Lower lobe of right lung (tissue), 2 donors: Measurements from ENCODE around the gene ULK4. TPM values are rescaled to one million over a fixed set of nuclear protein-coding genes. Genes with fewer than 3 reads are reported as not detected.
"Not testable (repeated sequence)": the region's sequence is repeated elsewhere in the genome, so short reads cannot be mapped to it uniquely, and the experiment has no call there.

Experiments
- ATAC-seq, 2 donors: fragments of 200-7000 bp; cut with Tn5 transposase; one replicate each; pipeline ENCODE4 v1.9.1; 2020 to 2022; ENCODE audit warnings: mild to moderate bottlenecking in 2 of 2, moderate library complexity in 2 of 2
- DNase-seq: peaks from one replicate; pipeline ENCODE4 v3.0.0-alpha.2; 2020
- H3K27ac ChIP-seq: fragments of 200-600 bp; one replicate; pipeline ENCODE4 v1.8.0; 2022
- H3K27me3 ChIP-seq: fragments of 200-600 bp; one replicate; pipeline ENCODE4 v1.8.0; 2022; ENCODE audit warnings: low read depth
- H3K36me3 ChIP-seq: fragments of 200-600 bp; one replicate; pipeline ENCODE4 v1.8.0; 2022; ENCODE audit warnings: mild to moderate bottlenecking
- H3K4me1 ChIP-seq: fragments of 200-600 bp; one replicate; pipeline ENCODE4 v1.8.0; 2022
- H3K4me3 ChIP-seq: fragments of 200-600 bp; one replicate; pipeline ENCODE4 v1.8.0; 2022; ENCODE audit warnings: mild to moderate bottlenecking
- H3K9me3 ChIP-seq: fragments of 200-600 bp; one replicate; pipeline ENCODE4 v1.8.0; 2022
- CTCF ChIP-seq: fragments of 200-600 bp; IDR thresholded peaks from one replicate; pipeline ENCODE4 v1.8.0; 2022; ENCODE audit warnings: antibody characterized with exemption, mild to moderate bottlenecking
- intact Hi-C: fragments of 100-400 bp; cut with DNase I; formaldehyde crosslinking; loops from one replicate; pipeline ENCODE4 v1.11.0; 2022
- total RNA-seq: library from RNA; stranded (reverse); fragmentation: NEBNext Ultra II Directional; extraction: Animal tissue kit (Norgen Biotek cat#: 25700); gene quantifications from one replicate; pipeline ENCODE4 v1.2.1, GENCODE V29; 2021
- donor health status: DM: no; HTN: yes; CAD: no; lungs with severe emphysema.

Gene ULK4
- total RNA-seq, 1 donor from 2014 or later = 11.4 TPM

- Histone ChIP-seq H3K36me3 (no peaks in the 10 kb centered on the region), H3K27ac (no peak overlapping the region), H3K4me1 (no peaks in the 10 kb centered on the region), H3K4me3 (no peak overlapping the region), H3K9me3 (no peaks in the 10 kb centered on the region), H3K27me3 (no peaks in the 10 kb centered on the region)
- ATAC-seq = no peak
- no peak for DNase-seq
- TF ChIP-seq CTCF = no peak
- intact Hi-C loops = no loop called here
Observed at GRCh38 chr3:41417574-41417973, 544.3 kb downstream of the ULK4 start.

- no peak for ATAC-seq
- DNase-seq = no peak
- Histone ChIP-seq H3K27ac (no peak overlapping the region), H3K27me3 (no peaks in the 10 kb centered on the region), H3K4me1 (no peaks in the 10 kb centered on the region), H3K9me3 (no peaks in the 10 kb centered on the region), H3K36me3 (no peaks in the 10 kb centered on the region), H3K4me3 (no peak overlapping the region)
- intact Hi-C loops = no loop called here
- TF ChIP-seq CTCF = no peak
Observed at GRCh38 chr3:41411065-41411464, 550.8 kb downstream of the ULK4 start.

- Histone ChIP-seq H3K4me3 (no peak overlapping the region), H3K27ac (no peak overlapping the region), H3K9me3 (no peaks in the 10 kb centered on the region), H3K27me3 (no peaks in the 10 kb centered on the region), H3K4me1 (no peaks in the 10 kb centered on the region), H3K36me3 (no peaks in the 10 kb centered on the region)
- DNase-seq (no peak), ATAC-seq (no peak)
- TF ChIP-seq CTCF = no peak
- intact Hi-C loops = no loop called here
Observed at GRCh38 chr3:41405466-41405865, 556.4 kb downstream of the ULK4 start.

GRCh38 chr3:41404582-41404981 lies 557.3 kb downstream of the ULK4 start:
- intact Hi-C loops = no loop called here
- no peak for ATAC-seq

DNA sequence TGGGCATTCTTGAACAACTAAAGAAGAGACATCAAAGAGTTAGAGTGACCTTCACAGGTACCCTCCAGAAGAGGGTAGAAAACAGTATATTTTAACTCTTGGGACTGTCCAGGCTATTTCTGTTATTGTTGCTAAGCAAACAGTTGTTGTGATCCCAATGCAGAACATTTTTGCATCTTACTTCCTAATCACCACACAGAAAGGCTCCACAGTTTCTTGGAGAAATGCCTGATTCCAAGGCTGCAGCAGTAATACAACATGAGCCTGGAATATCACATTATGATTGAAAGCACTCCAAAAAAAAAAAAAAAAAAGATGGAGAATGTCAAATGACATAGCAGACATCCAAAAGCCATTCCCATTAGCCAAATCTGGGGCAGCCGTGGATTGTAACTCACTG lies 567.0 kb downstream of the ULK4 start:
- TF ChIP-seq CTCF = no peak
- DNase-seq (no peak), ATAC-seq (no peak)
- H3K4me1 ChIP-seq = no peaks in the 10 kb centered on the region
- H3K27me3 ChIP-seq = no peaks in the 10 kb centered on the region
- H3K9me3 ChIP-seq = no peaks in the 10 kb centered on the region
- intact Hi-C loops = no loop called here
- H3K36me3 ChIP-seq = no peaks in the 10 kb centered on the region
- no peak overlapping the region for H3K27ac ChIP-seq
- no peak overlapping the region for H3K4me3 ChIP-seq

More at GRCh38 chr3:41404582-41404981, 557.3 kb downstream of the ULK4 start:
- no peak for TF ChIP-seq CTCF
- H3K27ac ChIP-seq = no peak overlapping the region
- no peak overlapping the region for H3K4me3 ChIP-seq
- no peaks in the 10 kb centered on the region for H3K27me3 ChIP-seq
- no peaks in the 10 kb centered on the region for H3K36me3 ChIP-seq
- no peak for DNase-seq
- no peaks in the 10 kb centered on the region for H3K4me1 ChIP-seq
- H3K9me3 ChIP-seq = no peaks in the 10 kb centered on the region

GRCh38 chr3:41370765-41371535 lies 591.0 kb downstream of the ULK4 start:
- H3K27me3 ChIP-seq, ATAC-seq, H3K4me3 ChIP-seq, H3K4me1 ChIP-seq, H3K27ac ChIP-seq, DNase-seq, H3K9me3 ChIP-seq, intact Hi-C loops, H3K36me3 ChIP-seq: not testable (repeated sequence)
